GM12878 (cell line): ENCODE results near the gene OLFML3. TPM values are rescaled to one million over a fixed set of nuclear protein-coding genes. Genes with fewer than 3 reads are reported as not detected.

ENCODE experiments used
- EED ChIP-seq: sonication (generic); IDR thresholded peaks from 2 replicates; pipeline ENCODE4 v1.6.1; 2016; ENCODE audit warnings: antibody characterized with exemption, low read depth
- EZH2 ChIP-seq: IDR thresholded peaks from 2 replicates; pipeline ENCODE4 v1.6.1; 2012; ENCODE audit warnings: low read depth, mild to moderate bottlenecking, control low read depth, inconsistent platforms, low read length, borderline replicate concordance; ENCODE audit not compliant: control insufficient read depth
- FOS ChIP-seq: IDR thresholded peaks from 3 replicates; pipeline ENCODE4 v1.6.1; 2011; ENCODE audit warnings: borderline replicate concordance; ENCODE audit not compliant: insufficient read length; ENCODE audit errors: extremely low read depth
- HDAC2 ChIP-seq: fragments of 200-600 bp; sonication (generic); IDR thresholded peaks from 2 replicates; pipeline ENCODE4 v1.6.1; 2017
- JUND ChIP-seq: IDR thresholded peaks from 2 replicates; pipeline ENCODE4 v1.6.1; 2012; ENCODE audit warnings: low read depth, mild to moderate bottlenecking, low read length, improper control_type of control experiment, moderate library complexity
- MTA2 ChIP-seq: fragments of 450-650 bp; IDR thresholded peaks from 2 replicates; pipeline ENCODE4 v1.6.1; 2016; ENCODE audit warnings: low read depth, mild to moderate bottlenecking, moderate library complexity
- NFXL1 ChIP-seq: fragments of 450-650 bp; IDR thresholded peaks from 2 replicates; pipeline ENCODE4 v1.6.1; 2017; ENCODE audit warnings: antibody characterized with exemption, mild to moderate bottlenecking, borderline replicate concordance
- NR2C1 ChIP-seq: fragments of 450-650 bp; IDR thresholded peaks from 2 replicates; pipeline ENCODE4 v1.6.1; 2017; ENCODE audit warnings: antibody characterized with exemption, mild to moderate bottlenecking, moderate library complexity
- STAT1 ChIP-seq: fragments of 450-650 bp; conservative IDR thresholded peaks from 2 replicates; pipeline ENCODE4 v1.6.1; 2014; ENCODE audit warnings: antibody characterized with exemption, mild to moderate bottlenecking
- SUZ12 ChIP-seq: fragments of 200-600 bp; sonication (generic); IDR thresholded peaks from one replicate; pipeline ENCODE4 v1.6.1; 2018; ENCODE audit warnings: antibody characterized with exemption, mild to moderate bottlenecking; ENCODE audit not compliant: unreplicated experiment
- TAF1 ChIP-seq: IDR thresholded peaks from 2 replicates; pipeline ENCODE4 v1.6.1; 2011; ENCODE audit warnings: mild to moderate bottlenecking, low read depth, low read length, borderline replicate concordance
- ZSCAN29 ChIP-seq: fragments of 450-650 bp; IDR thresholded peaks from 2 replicates; pipeline ENCODE4 v1.6.1; 2017; ENCODE audit warnings: mild to moderate bottlenecking, moderate library complexity
- polyA plus RNA-seq, 11 experiments: library from polyadenylated mRNA; depleted of rRNA in 4 of 11; unstranded in 6 of 11; stranded (reverse) in 5 of 11; fragments of >200 nt; fragmentation: Nextera tagmentation in 4 of 11; fragmentation: Illumina TruSeq in 1 of 11; extraction: Ambion mirVana in 4 of 11; extraction: Trizol in 1 of 11; gene quantifications; 1 replicate in 1 of 11; 2 replicates in 10 of 11; pipeline versions ENCODE4 v1.2.1 to v1.2.3, GENCODE V29; 2011 to 2016; ENCODE audit warnings: inconsistent platforms in 2 of 11, missing spikeins in 2 of 11, low read depth in 1 of 11
- total RNA-seq, 4 experiments: library from RNA; depleted of rRNA in 3 of 4; stranded (reverse); fragments of >200 nt in 3 of 4; fragmentation: Illumina TruSeq in 1 of 4; extraction: Trizol in 1 of 4; gene quantifications; 2 replicates each; pipeline versions ENCODE4 v1.2.1 to v1.2.3, GENCODE V29; 2013 to 2021
- TF ChIP-seq, protein P1 (sequence below): IDR thresholded peaks from 2 replicates; pipeline ENCODE4 v1.6.1; 2012; ENCODE audit warnings: low read length, inconsistent platforms
- TF ChIP-seq, protein P2 (sequence below): IDR thresholded peaks from 2 replicates; pipeline ENCODE4 v1.6.1; 2011; ENCODE audit warnings: low read depth, mild to moderate bottlenecking, low read length, moderate library complexity, borderline replicate concordance; ENCODE audit errors: extremely low read depth
- TF ChIP-seq, protein P3 (sequence below): IDR thresholded peaks from 2 replicates; pipeline ENCODE4 v1.6.1; 2012; ENCODE audit warnings: improper control_type of control experiment, low read depth, low read length; ENCODE audit not compliant: insufficient replicate concordance
- TF ChIP-seq, protein P4 (sequence below): IDR thresholded peaks from 2 replicates; pipeline ENCODE4 v1.6.1; 2012; ENCODE audit warnings: low read depth, low read length, improper control_type of control experiment
- TF ChIP-seq, protein P5 (sequence below): fragments of 450-650 bp; IDR thresholded peaks from 2 replicates; pipeline ENCODE4 v1.6.1; 2017; ENCODE audit warnings: borderline replicate concordance
- TF ChIP-seq, protein P6 (sequence below): fragments of 450-650 bp; conservative IDR thresholded peaks from 2 replicates; pipeline ENCODE4 v1.6.1; 2017; ENCODE audit warnings: mild to moderate bottlenecking, moderate library complexity

The OLFML3 gene
- total and polyA plus RNA-seq, 10 of the 15 experiments (the other 5 are each of a cell fraction or from before 2014, with no cell fraction given): 0.03 TPM; not detected in 9

DNA sequence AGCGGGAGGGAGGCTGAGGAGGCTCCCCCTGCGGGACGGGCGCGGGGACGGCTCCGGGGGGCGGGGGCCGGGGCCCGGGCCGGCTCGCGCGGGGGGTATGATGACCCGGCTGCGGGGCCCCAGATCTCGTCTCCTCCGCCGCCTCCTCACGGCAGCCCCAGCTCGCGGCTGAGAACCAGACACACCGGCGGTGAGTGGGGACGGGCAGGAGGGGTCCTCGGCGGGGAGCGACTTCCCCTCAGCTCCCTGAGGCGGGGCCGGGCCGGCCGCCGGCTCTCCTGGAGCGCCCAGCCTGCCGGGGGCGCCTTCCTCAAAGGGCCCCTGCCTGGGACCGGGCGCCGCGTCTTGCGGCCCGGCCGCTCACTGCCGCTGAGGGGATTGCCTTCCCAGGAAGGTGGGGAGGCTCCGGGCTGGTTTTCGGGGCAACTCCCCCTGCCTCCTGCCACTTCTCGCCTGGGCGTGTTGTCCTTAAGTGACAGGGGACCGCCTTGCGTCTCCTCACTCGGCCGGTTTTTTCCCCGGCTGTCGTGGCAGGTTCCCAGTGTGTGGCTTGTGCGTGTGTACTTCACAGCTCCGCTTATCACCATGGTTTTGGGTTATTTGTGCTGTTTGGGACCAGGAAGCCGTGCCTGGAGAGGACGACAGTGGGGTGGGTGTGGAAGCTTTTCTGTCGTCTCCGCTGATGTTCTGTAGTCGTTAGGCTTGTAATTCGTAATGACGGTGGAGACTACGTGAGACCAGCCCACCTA is 49.4 kb upstream of the OLFML3 start (continued):
- no peak for TF ChIP-seq MTA2
- TF ChIP-seq SUZ12: no peak
- no peak for TF ChIP-seq NR2C1
- TF ChIP-seq, protein P1, sequence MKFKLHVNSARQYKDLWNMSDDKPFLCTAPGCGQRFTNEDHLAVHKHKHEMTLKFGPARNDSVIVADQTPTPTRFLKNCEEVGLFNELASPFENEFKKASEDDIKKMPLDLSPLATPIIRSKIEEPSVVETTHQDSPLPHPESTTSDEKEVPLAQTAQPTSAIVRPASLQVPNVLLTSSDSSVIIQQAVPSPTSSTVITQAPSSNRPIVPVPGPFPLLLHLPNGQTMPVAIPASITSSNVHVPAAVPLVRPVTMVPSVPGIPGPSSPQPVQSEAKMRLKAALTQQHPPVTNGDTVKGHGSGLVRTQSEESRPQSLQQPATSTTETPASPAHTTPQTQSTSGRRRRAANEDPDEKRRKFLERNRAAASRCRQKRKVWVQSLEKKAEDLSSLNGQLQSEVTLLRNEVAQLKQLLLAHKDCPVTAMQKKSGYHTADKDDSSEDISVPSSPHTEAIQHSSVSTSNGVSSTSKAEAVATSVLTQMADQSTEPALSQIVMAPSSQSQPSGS: no peak
- no peak for TF ChIP-seq NFXL1
- no peak for TF ChIP-seq JUND
- TF ChIP-seq, protein P2, sequence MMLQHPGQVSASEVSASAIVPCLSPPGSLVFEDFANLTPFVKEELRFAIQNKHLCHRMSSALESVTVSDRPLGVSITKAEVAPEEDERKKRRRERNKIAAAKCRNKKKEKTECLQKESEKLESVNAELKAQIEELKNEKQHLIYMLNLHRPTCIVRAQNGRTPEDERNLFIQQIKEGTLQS: no peak
- TF ChIP-seq HDAC2: no peak
- TF ChIP-seq, protein P3, sequence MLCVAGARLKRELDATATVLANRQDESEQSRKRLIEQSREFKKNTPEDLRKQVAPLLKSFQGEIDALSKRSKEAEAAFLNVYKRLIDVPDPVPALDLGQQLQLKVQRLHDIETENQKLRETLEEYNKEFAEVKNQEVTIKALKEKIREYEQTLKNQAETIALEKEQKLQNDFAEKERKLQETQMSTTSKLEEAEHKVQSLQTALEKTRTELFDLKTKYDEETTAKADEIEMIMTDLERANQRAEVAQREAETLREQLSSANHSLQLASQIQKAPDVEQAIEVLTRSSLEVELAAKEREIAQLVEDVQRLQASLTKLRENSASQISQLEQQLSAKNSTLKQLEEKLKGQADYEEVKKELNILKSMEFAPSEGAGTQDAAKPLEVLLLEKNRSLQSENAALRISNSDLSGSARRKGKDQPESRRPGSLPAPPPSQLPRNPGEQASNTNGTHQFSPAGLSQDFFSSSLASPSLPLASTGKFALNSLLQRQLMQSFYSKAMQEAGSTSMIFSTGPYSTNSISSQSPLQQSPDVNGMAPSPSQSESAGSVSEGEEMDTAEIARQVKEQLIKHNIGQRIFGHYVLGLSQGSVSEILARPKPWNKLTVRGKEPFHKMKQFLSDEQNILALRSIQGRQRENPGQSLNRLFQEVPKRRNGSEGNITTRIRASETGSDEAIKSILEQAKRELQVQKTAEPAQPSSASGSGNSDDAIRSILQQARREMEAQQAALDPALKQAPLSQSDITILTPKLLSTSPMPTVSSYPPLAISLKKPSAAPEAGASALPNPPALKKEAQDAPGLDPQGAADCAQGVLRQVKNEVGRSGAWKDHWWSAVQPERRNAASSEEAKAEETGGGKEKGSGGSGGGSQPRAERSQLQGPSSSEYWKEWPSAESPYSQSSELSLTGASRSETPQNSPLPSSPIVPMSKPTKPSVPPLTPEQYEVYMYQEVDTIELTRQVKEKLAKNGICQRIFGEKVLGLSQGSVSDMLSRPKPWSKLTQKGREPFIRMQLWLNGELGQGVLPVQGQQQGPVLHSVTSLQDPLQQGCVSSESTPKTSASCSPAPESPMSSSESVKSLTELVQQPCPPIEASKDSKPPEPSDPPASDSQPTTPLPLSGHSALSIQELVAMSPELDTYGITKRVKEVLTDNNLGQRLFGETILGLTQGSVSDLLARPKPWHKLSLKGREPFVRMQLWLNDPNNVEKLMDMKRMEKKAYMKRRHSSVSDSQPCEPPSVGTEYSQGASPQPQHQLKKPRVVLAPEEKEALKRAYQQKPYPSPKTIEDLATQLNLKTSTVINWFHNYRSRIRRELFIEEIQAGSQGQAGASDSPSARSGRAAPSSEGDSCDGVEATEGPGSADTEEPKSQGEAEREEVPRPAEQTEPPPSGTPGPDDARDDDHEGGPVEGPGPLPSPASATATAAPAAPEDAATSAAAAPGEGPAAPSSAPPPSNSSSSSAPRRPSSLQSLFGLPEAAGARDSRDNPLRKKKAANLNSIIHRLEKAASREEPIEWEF: peak; percentile 2
- TF ChIP-seq, protein P4, sequence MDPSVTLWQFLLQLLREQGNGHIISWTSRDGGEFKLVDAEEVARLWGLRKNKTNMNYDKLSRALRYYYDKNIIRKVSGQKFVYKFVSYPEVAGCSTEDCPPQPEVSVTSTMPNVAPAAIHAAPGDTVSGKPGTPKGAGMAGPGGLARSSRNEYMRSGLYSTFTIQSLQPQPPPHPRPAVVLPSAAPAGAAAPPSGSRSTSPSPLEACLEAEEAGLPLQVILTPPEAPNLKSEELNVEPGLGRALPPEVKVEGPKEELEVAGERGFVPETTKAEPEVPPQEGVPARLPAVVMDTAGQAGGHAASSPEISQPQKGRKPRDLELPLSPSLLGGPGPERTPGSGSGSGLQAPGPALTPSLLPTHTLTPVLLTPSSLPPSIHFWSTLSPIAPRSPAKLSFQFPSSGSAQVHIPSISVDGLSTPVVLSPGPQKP: no peak
- no peak for TF ChIP-seq TAF1
- no peak for TF ChIP-seq FOS
- no peak for TF ChIP-seq ZSCAN29
- no peak for TF ChIP-seq EZH2
- TF ChIP-seq, protein P5, sequence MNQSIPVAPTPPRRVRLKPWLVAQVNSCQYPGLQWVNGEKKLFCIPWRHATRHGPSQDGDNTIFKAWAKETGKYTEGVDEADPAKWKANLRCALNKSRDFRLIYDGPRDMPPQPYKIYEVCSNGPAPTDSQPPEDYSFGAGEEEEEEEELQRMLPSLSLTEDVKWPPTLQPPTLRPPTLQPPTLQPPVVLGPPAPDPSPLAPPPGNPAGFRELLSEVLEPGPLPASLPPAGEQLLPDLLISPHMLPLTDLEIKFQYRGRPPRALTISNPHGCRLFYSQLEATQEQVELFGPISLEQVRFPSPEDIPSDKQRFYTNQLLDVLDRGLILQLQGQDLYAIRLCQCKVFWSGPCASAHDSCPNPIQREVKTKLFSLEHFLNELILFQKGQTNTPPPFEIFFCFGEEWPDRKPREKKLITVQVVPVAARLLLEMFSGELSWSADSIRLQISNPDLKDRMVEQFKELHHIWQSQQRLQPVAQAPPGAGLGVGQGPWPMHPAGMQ: no peak
- TF ChIP-seq, protein P6, sequence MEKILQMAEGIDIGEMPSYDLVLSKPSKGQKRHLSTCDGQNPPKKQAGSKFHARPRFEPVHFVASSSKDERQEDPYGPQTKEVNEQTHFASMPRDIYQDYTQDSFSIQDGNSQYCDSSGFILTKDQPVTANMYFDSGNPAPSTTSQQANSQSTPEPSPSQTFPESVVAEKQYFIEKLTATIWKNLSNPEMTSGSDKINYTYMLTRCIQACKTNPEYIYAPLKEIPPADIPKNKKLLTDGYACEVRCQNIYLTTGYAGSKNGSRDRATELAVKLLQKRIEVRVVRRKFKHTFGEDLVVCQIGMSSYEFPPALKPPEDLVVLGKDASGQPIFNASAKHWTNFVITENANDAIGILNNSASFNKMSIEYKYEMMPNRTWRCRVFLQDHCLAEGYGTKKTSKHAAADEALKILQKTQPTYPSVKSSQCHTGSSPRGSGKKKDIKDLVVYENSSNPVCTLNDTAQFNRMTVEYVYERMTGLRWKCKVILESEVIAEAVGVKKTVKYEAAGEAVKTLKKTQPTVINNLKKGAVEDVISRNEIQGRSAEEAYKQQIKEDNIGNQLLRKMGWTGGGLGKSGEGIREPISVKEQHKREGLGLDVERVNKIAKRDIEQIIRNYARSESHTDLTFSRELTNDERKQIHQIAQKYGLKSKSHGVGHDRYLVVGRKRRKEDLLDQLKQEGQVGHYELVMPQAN: peak; percentile 61
- no peak for TF ChIP-seq EED
- TF ChIP-seq STAT1: no peak
